Erythroblast (primary cell): ENCODE results near the gene ASIC4.

Experiments used
- GATA1 ChIP-seq: IDR thresholded peaks from 2 replicates; pipeline ENCODE4 v1.6.1; 2011; ENCODE audit warnings: low read depth, mild to moderate bottlenecking, control low read depth, low read length, moderate library complexity
- POLR2A ChIP-seq: IDR thresholded peaks from 2 replicates; pipeline ENCODE4 v1.6.1; 2011; ENCODE audit warnings: mild to moderate bottlenecking, low read length

DNA sequence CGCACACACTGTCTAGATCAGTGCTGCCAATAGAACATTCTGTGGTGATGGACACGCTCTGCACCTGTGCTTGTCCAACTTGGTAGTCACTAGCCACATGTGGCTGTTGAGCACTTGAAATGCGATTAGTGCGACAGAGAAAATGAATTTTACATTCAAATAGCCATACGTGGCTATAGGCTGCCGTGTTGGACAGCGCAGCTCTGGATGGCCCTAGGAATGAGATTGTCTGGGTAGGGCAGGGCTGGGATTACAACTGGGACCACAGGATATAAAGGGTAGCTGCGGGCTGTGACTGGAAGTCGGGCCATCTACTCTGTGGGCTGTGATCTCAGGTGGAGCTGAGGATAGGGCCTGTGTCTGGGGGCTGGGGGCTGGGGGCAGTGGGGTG is 5.2 kb downstream of the ASIC4 start:
- TF ChIP-seq POLR2A (no peak), GATA1 (no peak)
